Keratinocyte (primary cell): ENCODE results near the gene MCRS1. TPM values are rescaled to one million over a fixed set of nuclear protein-coding genes. Genes with fewer than 3 reads are reported as not detected.

Experiments used
- DNase-seq: peaks from one replicate; pipeline ENCODE4 v3.0.0-alpha.2; 2011; ENCODE audit warnings: low read depth, missing footprints, low spot score
- FAIRE-seq: peaks from 2 replicates; lab custom pipeline; 2011; peaks lifted over from hg19 to GRCh38; lab: Jason Lieb, UNC
- H2AFZ ChIP-seq: 2 replicates; pipeline ENCODE4 v1.6.0; 2012; ENCODE audit warnings: low read length, control low read depth, inconsistent platforms; ENCODE audit not compliant: control insufficient read depth
- H3K27ac ChIP-seq: 2 replicates; pipeline ENCODE4 v1.5.1; 2011; ENCODE audit warnings: low read length; ENCODE audit not compliant: control insufficient read depth, insufficient read depth
- H3K27me3 ChIP-seq: 3 replicates; pipeline ENCODE4 v1.6.0; 2011; ENCODE audit warnings: low read length; ENCODE audit not compliant: control insufficient read depth, insufficient read depth; ENCODE audit errors: extremely low read depth
- H3K36me3 ChIP-seq, 2 experiments: 2 replicates in 1 of 2; 3 replicates in 1 of 2; pipeline ENCODE4 v1.5.1; 2011; ENCODE audit warnings: low read length in 2 of 2, mild to moderate bottlenecking in 1 of 2; ENCODE audit not compliant: control insufficient read depth in 2 of 2, insufficient read depth in 2 of 2; ENCODE audit errors: extremely low read depth in 1 of 2
- H3K4me1 ChIP-seq: 3 replicates; pipeline ENCODE4 v1.5.1; 2011; ENCODE audit warnings: low read length; ENCODE audit not compliant: control insufficient read depth, insufficient read depth; ENCODE audit errors: extremely low read depth
- H3K4me2 ChIP-seq: 3 replicates; pipeline ENCODE4 v1.6.0; 2011; ENCODE audit warnings: low read depth, low read length; ENCODE audit not compliant: control insufficient read depth, insufficient read depth; ENCODE audit errors: extremely low read depth
- H3K4me3 ChIP-seq, 3 experiments: fragments of 200-600 bp in 1 of 3; sonication (generic) in 1 of 3; 2 replicates in 2 of 3; 3 replicates in 1 of 3; pipeline ENCODE4 v1.5.1; 2011 to 2016; ENCODE audit warnings: low read length in 3 of 3, mild to moderate bottlenecking in 3 of 3, control low read depth in 2 of 3, inconsistent platforms in 1 of 3, low read depth in 1 of 3, mixed read lengths in 1 of 3, mixed run types in 1 of 3, moderate library complexity in 1 of 3; ENCODE audit not compliant: control insufficient read depth in 2 of 3, insufficient read depth in 2 of 3; ENCODE audit errors: extremely low read depth in 1 of 3
- H3K79me2 ChIP-seq: 2 replicates; pipeline ENCODE4 v1.6.0; 2012; ENCODE audit warnings: low read length; ENCODE audit not compliant: control insufficient read depth, insufficient read depth
- H3K9ac ChIP-seq: 3 replicates; pipeline ENCODE4 v1.6.0; 2011; ENCODE audit warnings: low read length; ENCODE audit not compliant: control insufficient read depth, insufficient read depth; ENCODE audit errors: extremely low read depth
- H3K9me1 ChIP-seq: 3 replicates; pipeline ENCODE4 v1.6.0; 2011; ENCODE audit warnings: low read length; ENCODE audit not compliant: control insufficient read depth, insufficient read depth; ENCODE audit errors: extremely low read depth
- H3K9me3 ChIP-seq: 2 replicates; pipeline ENCODE4 v1.5.1; 2012; ENCODE audit warnings: low read depth, low read length; ENCODE audit not compliant: control insufficient read depth
- H4K20me1 ChIP-seq: 3 replicates; pipeline ENCODE4 v1.6.0; 2011; ENCODE audit warnings: low read length; ENCODE audit not compliant: control insufficient read depth, insufficient read depth; ENCODE audit errors: extremely low read depth
- CTCF ChIP-seq, 3 experiments: IDR thresholded peaks in 1 of 3; conservative IDR thresholded peaks in 1 of 3; optimal IDR thresholded peaks in 1 of 3; 2 replicates in 2 of 3; 3 replicates in 1 of 3; pipeline versions ENCODE3 to v1.5.1; 2011; ENCODE audit warnings: low read length in 3 of 3, mild to moderate bottlenecking in 3 of 3, moderate library complexity in 2 of 3, control low read depth in 1 of 3, inconsistent platforms in 1 of 3; ENCODE audit not compliant: insufficient read depth in 2 of 3; ENCODE audit errors: extremely low read depth in 1 of 3
- EZH2 ChIP-seq: IDR thresholded peaks from one replicate; pipeline ENCODE4 v1.6.1; 2012; ENCODE audit warnings: inconsistent platforms, mild to moderate bottlenecking, low read length, moderate library complexity
- dilution Hi-C: fragments of 300-500 bp; cut with MboI; formaldehyde crosslinking; loops from one replicate; pipeline ENCODE4 v1.7.0; 2020; ENCODE audit warnings: low sequenced_read_pairs; ENCODE audit not compliant: extremely low pct_ligation_motif_present
- polyA plus RNA-seq, 5 experiments: library from polyadenylated mRNA; depleted of rRNA in 3 of 5; stranded (reverse) in 3 of 5; stranded (forward) in 1 of 5; unstranded in 1 of 5; fragments of >200 nt; gene quantifications; 1 replicate in 1 of 5; 2 replicates in 3 of 5; 3 replicates in 1 of 5; pipeline versions ENCODE4 v1.2.1 to v1.2.3, GENCODE V29; 2011 to 2012; ENCODE audit warnings: missing spikeins in 2 of 5, low read depth in 1 of 5, low replicate concordance in 1 of 5

Gene MCRS1
- polyA plus RNA-seq, 1 donor (not counting 4 experiments of a cell fraction or from before 2014, with no cell fraction given): 40.7 TPM

GRCh38 chr12:49539406-49540228 is 28.3 kb downstream of the MCRS1 start:
- no peaks in the 10 kb centered on the region for H3K36me3 ChIP-seq
- no peak overlapping the region for H2AFZ ChIP-seq
- TF ChIP-seq CTCF (optimal IDR thresholded peaks at IDR 0.05 in 1 of 3, IDR thresholded peaks at IDR 0.05 in 1 of 3, conservative IDR thresholded peaks at IDR 0.05 in 1 of 3; ENCODE audit: extremely low read depth in 1 of 3, insufficient read depth in 2 of 3, low read length in 3 of 3) (no peak), EZH2 (peak; percentile 83)
- peak overlapping the region; percentile 44 for H3K4me2 ChIP-seq
- no peaks in the 10 kb centered on the region for H3K9me3 ChIP-seq
- no peaks in the 10 kb centered on the region for H3K79me2 ChIP-seq
- peaks cover 45% of the 10 kb centered on the region for H3K4me1 ChIP-seq
- peaks cover 32% of the 10 kb centered on the region for H3K27me3 ChIP-seq
- H3K4me3 ChIP-seq: no peak overlapping the region
- DNase-seq: no peak
- H3K9me1 ChIP-seq: no peaks in the 10 kb centered on the region
- dilution Hi-C loops: no loop called here
- no peak overlapping the region for H3K27ac ChIP-seq
- H3K9ac ChIP-seq: peak overlapping the region; percentile 34
- FAIRE-seq: no peak
- H4K20me1 ChIP-seq: peaks cover 3% of the 10 kb centered on the region

GRCh38 chr12:49538510-49539403 is 29.2 kb downstream of the MCRS1 start, which contains the start of gene KCNH3:
Gene KCNH3, plus strand, starts transcription at chr12:49539030. Its CDS starts 387 bp downstream, at chr12:49539417.
- no peak for TF ChIP-seq CTCF (optimal IDR thresholded peaks at IDR 0.05 in 1 of 3, IDR thresholded peaks at IDR 0.05 in 1 of 3, conservative IDR thresholded peaks at IDR 0.05 in 1 of 3; ENCODE audit: extremely low read depth in 1 of 3, insufficient read depth in 2 of 3, low read length in 3 of 3)
- TF ChIP-seq EZH2: no peak
- FAIRE-seq (no peak), DNase-seq (no peak)
- H3K9ac ChIP-seq: peak within 1 kb of the TSS; percentile 28
- H3K27ac ChIP-seq: no peak within 1 kb of the TSS
- H3K9me3 ChIP-seq: no peaks in the 10 kb centered on the region
- no peaks in the 10 kb centered on the region for H3K9me1 ChIP-seq
- H3K36me3 ChIP-seq: no peaks in the 10 kb centered on the region
- peak within 1 kb of the TSS; percentile 25 to 56 (median 32) for H3K4me3 ChIP-seq
- H3K4me1 ChIP-seq: peaks cover 45% of the 10 kb centered on the region
- peaks cover 32% of the 10 kb centered on the region for H3K27me3 ChIP-seq
- dilution Hi-C loops: no loop called here
- peak within 1 kb of the TSS; percentile 33 for H2AFZ ChIP-seq
- no peaks in the 10 kb centered on the region for H3K79me2 ChIP-seq
- H3K4me2 ChIP-seq: peak within 1 kb of the TSS; percentile 74
- H4K20me1 ChIP-seq: peaks cover 3% of the 10 kb centered on the region
